IPS DF 6.9 (cell line): ENCODE measurements around the gene SCYGR7.

ENCODE experiments used
- DNase-seq: peaks from one replicate; pipeline ENCODE4 v3.0.0-alpha.2; 2013; ENCODE audit warnings: low read depth, low spot score
- H3K27ac ChIP-seq: one replicate; pipeline ENCODE4 v1.5.1; 2013; ENCODE audit warnings: low read length, control low read depth
- H3K27me3 ChIP-seq: 2 replicates; pipeline ENCODE4 v1.6.1; 2013; ENCODE audit warnings: mild to moderate bottlenecking, low read length; ENCODE audit not compliant: control insufficient read depth, insufficient read depth
- H3K36me3 ChIP-seq: 2 replicates; pipeline ENCODE4 v1.6.1; 2013; ENCODE audit warnings: low read length; ENCODE audit not compliant: control insufficient read depth, insufficient read depth
- H3K4me1 ChIP-seq: 2 replicates; pipeline ENCODE4 v1.6.1; 2013; ENCODE audit warnings: low read length; ENCODE audit not compliant: control insufficient read depth, insufficient read depth
- H3K4me3 ChIP-seq: 2 replicates; pipeline ENCODE4 v1.5.1; 2013; ENCODE audit warnings: mild to moderate bottlenecking, low read length
- H3K9me3 ChIP-seq: 2 replicates; pipeline ENCODE4 v1.6.1; 2013; ENCODE audit warnings: low read length, inconsistent platforms; ENCODE audit not compliant: control insufficient read depth, insufficient read depth
- WGBS: extraction: QIAGEN DNeasy Blood & Tissue Kit; methylation state at CpG from one replicate; pipeline ENCODE4 v1.1.7; 2013; ENCODE audit warnings: mixed read lengths, missing lambda C conversion rate; ENCODE audit not compliant: insufficient read length, insufficient coverage; 5-methylcytosine and 5-hydroxymethylcytosine counted together

The SCYGR7 gene

DNA sequence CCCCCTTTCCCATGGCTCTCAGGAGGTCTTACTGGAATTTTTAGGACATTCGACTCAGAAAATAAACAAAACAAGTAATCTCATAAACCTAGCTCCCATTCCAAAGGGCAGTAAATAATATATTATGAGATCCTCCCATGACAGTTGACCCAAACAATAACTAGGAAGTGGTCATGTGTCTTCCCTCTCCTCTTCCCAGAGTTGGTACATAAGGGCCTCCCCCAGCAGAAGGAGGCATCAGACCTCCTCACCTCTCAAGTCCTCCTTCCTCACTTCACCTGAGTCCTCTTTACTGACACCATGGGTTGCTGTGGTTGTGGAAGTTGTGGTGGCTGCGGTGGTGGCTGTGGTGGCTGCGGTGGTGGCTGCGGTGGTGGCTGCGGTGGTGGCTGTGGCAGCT lies at the start of gene SCYGR7:
SCYGR7 (plus strand) TSS at position 301 of the 400 bp plus-strand sequence; CDS start at position 301, 0 bp downstream.
- DNase-seq: no peak
- no peaks in the 10 kb centered on the region for H3K4me1 ChIP-seq
- H3K9me3 ChIP-seq: no peaks in the 10 kb centered on the region
- H3K27ac ChIP-seq: no peak within 1 kb of the TSS
- no peak within 1 kb of the TSS for H3K4me3 ChIP-seq
- no peaks in the 10 kb centered on the region for H3K27me3 ChIP-seq
- WGBS: no CpG with 5 or more reads among the region's 5 CpGs
- no peaks in the 10 kb centered on the region for H3K36me3 ChIP-seq

GRCh38 chr2:227684258-227684657 lies 43.9 kb upstream of the SCYGR7 start:
- Histone ChIP-seq H3K9me3 (no peaks in the 10 kb centered on the region), H3K4me1 (no peaks in the 10 kb centered on the region), H3K36me3 (no peaks in the 10 kb centered on the region), H3K4me3 (no peak overlapping the region), H3K27me3 (no peaks in the 10 kb centered on the region), H3K27ac (no peak overlapping the region)
- no CpG with 5 or more reads among the region's 5 CpGs for WGBS
- no peak for DNase-seq

DNA sequence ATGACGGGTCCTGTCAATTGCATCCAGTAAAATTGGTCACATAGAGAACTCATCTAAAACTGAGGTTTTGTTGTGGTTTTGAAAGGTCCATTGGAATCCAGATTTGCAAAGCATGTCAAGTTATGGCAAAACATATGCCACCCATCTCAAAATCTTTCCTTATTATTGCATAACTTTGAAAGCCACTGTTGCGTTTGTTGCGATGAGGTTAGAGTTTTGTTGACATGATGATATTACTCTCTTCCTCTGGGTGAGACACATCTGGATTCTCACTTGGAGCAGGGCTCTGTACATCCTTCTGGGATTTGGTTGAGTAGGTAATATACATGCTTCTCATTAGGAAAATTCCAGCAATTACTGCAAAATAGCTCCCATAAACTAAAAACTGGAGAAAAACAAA lies 40.9 kb upstream of the SCYGR7 start:
- DNase-seq: no peak
- H3K36me3 ChIP-seq: no peaks in the 10 kb centered on the region
- no peaks in the 10 kb centered on the region for H3K27me3 ChIP-seq
- H3K9me3 ChIP-seq: no peaks in the 10 kb centered on the region
- H3K27ac ChIP-seq: no peak overlapping the region
- H3K4me3 ChIP-seq: no peak overlapping the region
- H3K4me1 ChIP-seq: no peaks in the 10 kb centered on the region
- WGBS: no CpG with 5 or more reads among the region's 3 CpGs

- no peaks in the 10 kb centered on the region for H3K36me3 ChIP-seq
- H3K27me3 ChIP-seq: no peaks in the 10 kb centered on the region
- no peak for DNase-seq
- H3K4me3 ChIP-seq: no peak overlapping the region
- WGBS: no CpG with 5 or more reads among the region's 2 CpGs
- no peak overlapping the region for H3K27ac ChIP-seq
- H3K4me1 ChIP-seq: no peaks in the 10 kb centered on the region
- no peaks in the 10 kb centered on the region for H3K9me3 ChIP-seq
Measured at GRCh38 chr2:227696990-227697679, 31.0 kb upstream of the SCYGR7 start.

- DNase-seq: no peak
- Histone ChIP-seq H3K4me1 (no peaks in the 10 kb centered on the region), H3K4me3 (no peak overlapping the region), H3K27me3 (no peaks in the 10 kb centered on the region), H3K27ac (no peak overlapping the region), H3K36me3 (no peaks in the 10 kb centered on the region), H3K9me3 (no peaks in the 10 kb centered on the region)
- no CpG with 5 or more reads among the region's 3 CpGs for WGBS
Measured at GRCh38 chr2:227701556-227701955, 26.6 kb upstream of the SCYGR7 start.

GRCh38 chr2:227703280-227703732 lies 24.8 kb upstream of the SCYGR7 start:
- WGBS: no CpG with 5 or more reads among the region's 4 CpGs
- no peak overlapping the region for H3K27ac ChIP-seq
- no peaks in the 10 kb centered on the region for H3K27me3 ChIP-seq
- H3K4me1 ChIP-seq: no peaks in the 10 kb centered on the region
- H3K9me3 ChIP-seq: no peaks in the 10 kb centered on the region
- H3K36me3 ChIP-seq: no peaks in the 10 kb centered on the region
- H3K4me3 ChIP-seq: no peak overlapping the region
- DNase-seq: no peak

GRCh38 chr2:227703961-227704360 lies 24.2 kb upstream of the SCYGR7 start:
- H3K4me1 ChIP-seq: no peaks in the 10 kb centered on the region
- no peak overlapping the region for H3K4me3 ChIP-seq
- no peak for DNase-seq
- H3K9me3 ChIP-seq: no peaks in the 10 kb centered on the region
- no peak overlapping the region for H3K27ac ChIP-seq
- no peaks in the 10 kb centered on the region for H3K27me3 ChIP-seq
- WGBS: no CpG with 5 or more reads among the region's 3 CpGs
- H3K36me3 ChIP-seq: no peaks in the 10 kb centered on the region

- Histone ChIP-seq H3K4me1 (no peaks in the 10 kb centered on the region), H3K27ac (no peak overlapping the region), H3K4me3 (no peak overlapping the region), H3K9me3 (no peaks in the 10 kb centered on the region), H3K36me3 (no peaks in the 10 kb centered on the region), H3K27me3 (no peaks in the 10 kb centered on the region)
- no peak for DNase-seq
- no CpG with 5 or more reads among the region's 4 CpGs for WGBS
Measured at GRCh38 chr2:227706859-227707258, 21.3 kb upstream of the SCYGR7 start.

GRCh38 chr2:227707390-227707789 lies 20.7 kb upstream of the SCYGR7 start:
- Histone ChIP-seq H3K36me3 (no peaks in the 10 kb centered on the region), H3K4me3 (no peak overlapping the region), H3K27me3 (no peaks in the 10 kb centered on the region), H3K9me3 (no peaks in the 10 kb centered on the region), H3K4me1 (no peaks in the 10 kb centered on the region), H3K27ac (no peak overlapping the region)
- DNase-seq: no peak
- no CpG with 5 or more reads among the region's 6 CpGs for WGBS

GRCh38 chr2:227710986-227711385 lies 17.1 kb upstream of the SCYGR7 start:
- H3K27ac ChIP-seq: no peak overlapping the region
- H3K4me1 ChIP-seq: no peaks in the 10 kb centered on the region
- no peaks in the 10 kb centered on the region for H3K9me3 ChIP-seq
- no peak overlapping the region for H3K4me3 ChIP-seq
- no peaks in the 10 kb centered on the region for H3K36me3 ChIP-seq
- no peaks in the 10 kb centered on the region for H3K27me3 ChIP-seq
- DNase-seq: no peak
- no CpG with 5 or more reads among the region's 7 CpGs for WGBS

- DNase-seq: no peak
- Histone ChIP-seq H3K36me3 (no peaks in the 10 kb centered on the region), H3K27me3 (no peaks in the 10 kb centered on the region), H3K27ac (no peak overlapping the region), H3K4me1 (0 out of 2 replicates have a peak, but pooled peaks cover 2% of the 10 kb centered on the region), H3K4me3 (no peak overlapping the region), H3K9me3 (no peaks in the 10 kb centered on the region)
- WGBS: no CpG with 5 or more reads among the region's 1 CpG
Measured at GRCh38 chr2:227713291-227713690, 14.8 kb upstream of the SCYGR7 start.
